CD4-positive, alpha-beta memory T cell (primary cell): Measurements from ENCODE around the gene KCNQ1. TPM values are rescaled to one million over a fixed set of nuclear protein-coding genes. Genes with fewer than 3 reads are reported as not detected.

ENCODE experiments used
- CTCF ChIA-PET: fragments of 350-600 bp; sonication (Branson Sonifier 250); formaldehyde crosslinking; loops from one replicate; lab custom pipeline; 2021; ENCODE audit warnings: inconsistent platforms; ENCODE audit not compliant: partially characterized antibody; lab: Charles Lee
- POLR2A ChIA-PET: fragments of 350-600 bp; sonication (Branson Sonifier 250); formaldehyde crosslinking; loops from one replicate; lab custom pipeline; 2021; ENCODE audit not compliant: partially characterized antibody; lab: Charles Lee
- DNase-seq, 5 donors: peaks; one replicate each; pipeline versions ENCODE4 v3.0.0 to v3.0.0-alpha.2; 2020 to 2022; ENCODE audit warnings: mixed read lengths in 1 of 5
- H3K27ac ChIP-seq: one replicate; pipeline ENCODE4 v1.7.0; 2013; ENCODE audit warnings: low read depth, low read length
- H3K27me3 ChIP-seq: 2 replicates; pipeline ENCODE4 v1.7.0; 2013; ENCODE audit warnings: mild to moderate bottlenecking, low read length, moderate library complexity; ENCODE audit not compliant: insufficient read depth
- H3K36me3 ChIP-seq: 2 replicates; pipeline ENCODE4 v1.7.0; 2013; ENCODE audit warnings: mild to moderate bottlenecking, low read length, moderate library complexity; ENCODE audit not compliant: insufficient read depth
- H3K4me1 ChIP-seq: 2 replicates; pipeline ENCODE4 v1.7.0; 2013; ENCODE audit warnings: mild to moderate bottlenecking, low read length, moderate library complexity; ENCODE audit not compliant: insufficient read depth
- H3K4me3 ChIP-seq, 2 donors: one replicate each; pipeline ENCODE4 v1.7.0; 2013; ENCODE audit warnings: low read length in 2 of 2, mild to moderate bottlenecking in 1 of 2
- H3K9me3 ChIP-seq, 2 donors: one replicate each; pipeline ENCODE4 v1.7.0; 2013; ENCODE audit warnings: low read length in 2 of 2, control low read depth in 1 of 2; ENCODE audit not compliant: control insufficient read depth in 1 of 2
- H3K27ac Mint-ChIP-seq, 7 donors: one replicate each; pipeline ENCODE4 v1.8.0; 2020 to 2021; ENCODE audit warnings: mixed read lengths in 7 of 7, mild to moderate bottlenecking in 6 of 7, inconsistent platforms in 3 of 7, moderate library complexity in 3 of 7
- H3K27me3 Mint-ChIP-seq, 2 donors: one replicate each; pipeline ENCODE4 v1.8.0; 2020 to 2021; ENCODE audit warnings: mixed read lengths in 2 of 2
- H3K36me3 Mint-ChIP-seq, 2 donors: one replicate each; pipeline ENCODE4 v1.8.0; 2020 to 2021; ENCODE audit warnings: mixed read lengths in 2 of 2, inconsistent platforms in 1 of 2, mild to moderate bottlenecking in 1 of 2
- H3K4me1 Mint-ChIP-seq, 4 donors: one replicate each; pipeline ENCODE4 v1.8.0; 2020 to 2021; ENCODE audit warnings: mixed read lengths in 4 of 4, mild to moderate bottlenecking in 1 of 4
- H3K4me3 Mint-ChIP-seq, 8 donors: one replicate each; pipeline ENCODE4 v1.8.0; 2020 to 2021; ENCODE audit warnings: mixed read lengths in 8 of 8, mild to moderate bottlenecking in 7 of 8, moderate library complexity in 6 of 8, inconsistent platforms in 3 of 8
- H3K9me3 Mint-ChIP-seq, 8 donors: one replicate each; pipeline ENCODE4 v1.8.0; 2020 to 2021; ENCODE audit warnings: mixed read lengths in 8 of 8, mild to moderate bottlenecking in 5 of 8, inconsistent platforms in 3 of 8, moderate library complexity in 1 of 8
- intact Hi-C: fragments of 100-400 bp; cut with micrococcal nuclease; formaldehyde crosslinking; loops from one replicate; pipeline ENCODE4 v1.15.1; 2023
- polyA plus RNA-seq, 2 donors: library from polyadenylated mRNA; unstranded; fragments of 300-500 nt; fragmentation: Illumina TruSeq; gene quantifications; one replicate each; pipeline ENCODE4 v1.2.3, GENCODE V29; 2021
- total RNA-seq, 2 experiments: library from RNA; stranded (reverse); gene quantifications; one replicate each; pipeline ENCODE4 v1.2.3, GENCODE V29; 2021

The KCNQ1 gene
- total and polyA plus RNA-seq, 4 experiments from 2014 or later = 5.4 to 21.7 (median 21.5) TPM

- Histone ChIP-seq H3K4me3 (no peak overlapping the region), H3K9me3 (no peaks in the 10 kb centered on the region), H3K4me1 (no peaks in the 10 kb centered on the region), H3K36me3 (no peaks in the 10 kb centered on the region), H3K27ac (no peak overlapping the region), H3K27me3 (no peaks in the 10 kb centered on the region)
- Mint-ChIP-seq H3K9me3 (no peaks in the 10 kb centered on the region), H3K27ac (no peak overlapping the region), H3K4me3 (no peak overlapping the region), H3K4me1 (peaks cover 5 to 15% (median 10%) of the 10 kb centered on the region in 4 donors), H3K27me3 (no peaks in the 10 kb centered on the region), H3K36me3 (peaks cover 0 to 4% of the 10 kb centered on the region in 2 donors)
- intact Hi-C loops = no loop called here
- CTCF ChIA-PET = interaction anchor here (1.1 kb wide), 1 partner anchor 17 kb away, joined by 5 read pairs; no protein-coding TSS in a partner anchor
- DNase-seq = no peak
- POLR2A ChIA-PET = no interaction called here
Measured at GRCh38 chr11:2549876-2550605, 105.2 kb downstream of the KCNQ1 start.

- intact Hi-C loops = no loop called here
- Mint-ChIP-seq H3K27me3 (no peaks in the 10 kb centered on the region), H3K4me1 (peaks cover 5 to 14% (median 10%) of the 10 kb centered on the region in 4 donors), H3K4me3 (no peak overlapping the region), H3K36me3 (peaks cover 0 to 4% of the 10 kb centered on the region in 2 donors), H3K9me3 (no peaks in the 10 kb centered on the region), H3K27ac (no peak overlapping the region)
- CTCF ChIA-PET = interaction anchor here (1.1 kb wide), 1 partner anchor 18 kb away, joined by 5 read pairs; no protein-coding TSS in a partner anchor
- DNase-seq = no peak
- POLR2A ChIA-PET = no interaction called here
- Histone ChIP-seq H3K4me1 (no peaks in the 10 kb centered on the region), H3K27me3 (no peaks in the 10 kb centered on the region), H3K36me3 (no peaks in the 10 kb centered on the region), H3K9me3 (no peaks in the 10 kb centered on the region), H3K27ac (no peak overlapping the region), H3K4me3 (no peak overlapping the region)
Measured at GRCh38 chr11:2550606-2550970, 105.8 kb downstream of the KCNQ1 start.

GRCh38 chr11:2551131-2551530, 106.3 kb downstream of the KCNQ1 start:
- H3K27ac ChIP-seq = no peak overlapping the region
- Mint-ChIP-seq H3K27me3 (no peaks in the 10 kb centered on the region), H3K9me3 (no peaks in the 10 kb centered on the region), H3K27ac (no peak overlapping the region), H3K36me3 (peaks cover 0 to 4% of the 10 kb centered on the region in 2 donors), H3K4me3 (no peak overlapping the region), H3K4me1 (peaks cover 5 to 14% (median 10%) of the 10 kb centered on the region in 4 donors)
- DNase-seq = no peak
- H3K9me3 ChIP-seq = no peaks in the 10 kb centered on the region
- H3K4me3 ChIP-seq = no peak overlapping the region
- H3K36me3 ChIP-seq = no peaks in the 10 kb centered on the region
- no peaks in the 10 kb centered on the region for H3K4me1 ChIP-seq
- no peaks in the 10 kb centered on the region for H3K27me3 ChIP-seq
- POLR2A ChIA-PET = no interaction called here
- CTCF ChIA-PET = no interaction called here
- intact Hi-C loops = no loop called here

GRCh38 chr11:2552210-2552609, 107.4 kb downstream of the KCNQ1 start:
- H3K4me3 Mint-ChIP-seq = no peak overlapping the region
- DNase-seq = no peak
- Histone ChIP-seq H3K9me3 (no peaks in the 10 kb centered on the region), H3K4me3 (no peak overlapping the region), H3K27me3 (no peaks in the 10 kb centered on the region), H3K27ac (no peak overlapping the region), H3K4me1 (no peaks in the 10 kb centered on the region), H3K36me3 (no peaks in the 10 kb centered on the region)
- H3K4me1 Mint-ChIP-seq = peaks cover 4 to 14% (median 10%) of the 10 kb centered on the region in 4 donors
- intact Hi-C loops = no loop called here
- peaks cover 0 to 4% of the 10 kb centered on the region in 2 donors for H3K36me3 Mint-ChIP-seq
- H3K9me3 Mint-ChIP-seq = no peaks in the 10 kb centered on the region
- CTCF ChIA-PET = no interaction called here
- no peak overlapping the region for H3K27ac Mint-ChIP-seq
- POLR2A ChIA-PET = no interaction called here
- H3K27me3 Mint-ChIP-seq = no peaks in the 10 kb centered on the region

GRCh38 chr11:2553198-2553597, 108.4 kb downstream of the KCNQ1 start:
- DNase-seq = no peak
- no peak overlapping the region for H3K4me3 Mint-ChIP-seq
- Histone ChIP-seq H3K4me1 (no peaks in the 10 kb centered on the region), H3K27ac (no peak overlapping the region), H3K27me3 (no peaks in the 10 kb centered on the region), H3K9me3 (no peaks in the 10 kb centered on the region), H3K36me3 (no peaks in the 10 kb centered on the region), H3K4me3 (no peak overlapping the region)
- H3K9me3 Mint-ChIP-seq = no peaks in the 10 kb centered on the region
- no peaks in the 10 kb centered on the region for H3K27me3 Mint-ChIP-seq
- peaks cover 4 to 14% (median 9%) of the 10 kb centered on the region in 4 donors for H3K4me1 Mint-ChIP-seq
- intact Hi-C loops = no loop called here
- peaks cover 0 to 4% of the 10 kb centered on the region in 2 donors for H3K36me3 Mint-ChIP-seq
- ChIA-PET POLR2A (no interaction called here), CTCF (no interaction called here)
- no peak overlapping the region for H3K27ac Mint-ChIP-seq

DNA sequence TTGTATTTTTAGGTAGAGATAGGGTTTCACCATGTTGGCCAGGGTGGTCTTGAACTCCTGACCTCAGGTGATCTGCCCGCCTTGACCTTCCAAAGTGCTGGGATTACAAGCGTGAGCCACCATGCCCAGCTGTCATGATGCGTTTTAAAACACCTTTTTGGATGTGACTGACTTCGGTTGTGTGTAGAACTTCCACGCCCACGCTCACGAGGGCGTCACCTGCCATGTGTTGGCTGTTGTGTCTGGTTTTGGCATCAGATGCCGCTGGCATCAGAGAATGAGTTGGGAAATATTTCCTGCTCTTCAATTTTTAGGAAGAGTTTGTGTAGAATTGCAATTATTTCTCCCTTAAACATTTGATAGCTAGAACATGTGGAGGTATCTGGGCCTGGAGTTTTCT, 109.1 kb downstream of the KCNQ1 start:
- Histone ChIP-seq H3K27ac (no peak overlapping the region), H3K36me3 (no peaks in the 10 kb centered on the region), H3K27me3 (no peaks in the 10 kb centered on the region), H3K4me3 (no peak overlapping the region), H3K4me1 (no peaks in the 10 kb centered on the region), H3K9me3 (no peaks in the 10 kb centered on the region)
- Mint-ChIP-seq H3K4me3 (no peak overlapping the region), H3K9me3 (no peaks in the 10 kb centered on the region), H3K27me3 (no peaks in the 10 kb centered on the region), H3K36me3 (peaks cover 0 to 4% of the 10 kb centered on the region in 2 donors), H3K27ac (no peak overlapping the region), H3K4me1 (peaks cover 4 to 16% (median 9%) of the 10 kb centered on the region in 4 donors)
- POLR2A ChIA-PET = no interaction called here
- CTCF ChIA-PET = no interaction called here
- intact Hi-C loops = no loop called here
- DNase-seq = no peak

DNA sequence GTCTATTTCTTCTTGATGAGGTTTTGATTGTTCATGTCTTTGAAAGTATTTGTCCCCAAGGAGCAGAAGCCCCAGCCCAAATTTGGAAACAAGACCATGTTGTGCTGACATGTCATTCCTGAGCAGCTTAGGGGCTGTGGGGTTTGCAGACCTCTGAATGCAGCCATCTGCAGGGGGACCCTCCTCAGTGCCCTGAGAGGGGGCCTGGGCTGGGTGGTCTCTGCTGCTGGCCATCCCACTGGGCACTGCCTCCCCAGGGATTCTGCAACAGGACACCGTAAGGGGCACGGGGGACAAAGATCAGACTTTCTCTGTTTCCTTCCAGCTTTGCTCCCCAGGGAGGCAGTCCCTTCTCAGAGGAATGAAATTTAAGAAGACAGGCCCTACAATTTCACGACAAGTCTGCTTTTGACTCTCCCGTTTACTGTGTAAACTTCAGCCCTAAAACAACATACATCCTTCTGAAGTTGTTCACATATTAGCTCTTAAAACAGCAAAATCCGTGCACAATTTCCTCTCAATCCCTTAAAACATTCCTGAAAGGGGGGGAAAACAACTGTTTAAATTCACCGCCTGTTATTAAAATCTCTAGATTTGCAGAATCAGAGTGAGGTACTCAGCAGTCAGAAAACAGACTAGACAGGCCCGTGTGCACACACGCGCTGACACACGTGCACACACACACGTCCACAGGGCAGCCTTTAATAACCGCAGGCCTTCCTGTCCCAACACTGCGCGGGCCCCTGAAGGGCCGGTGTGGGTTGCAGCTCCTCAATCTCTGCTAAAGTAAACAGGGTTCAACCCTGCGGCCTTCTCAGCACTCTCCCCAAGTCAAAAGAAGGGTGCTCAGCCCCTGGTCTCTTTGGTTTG, 109.8 kb downstream of the KCNQ1 start:
- POLR2A ChIA-PET = no interaction called here

More for the DNA sequence above, 109.8 kb downstream of the KCNQ1 start:
- Mint-ChIP-seq H3K4me3 (no peak overlapping the region), H3K36me3 (peaks cover 0 to 4% of the 10 kb centered on the region in 2 donors), H3K27me3 (no peaks in the 10 kb centered on the region), H3K4me1 (peaks cover 4 to 19% (median 9%) of the 10 kb centered on the region in 4 donors), H3K9me3 (no peaks in the 10 kb centered on the region), H3K27ac (no peak overlapping the region)
- Histone ChIP-seq H3K27me3 (no peaks in the 10 kb centered on the region), H3K27ac (no peak overlapping the region), H3K4me1 (no peaks in the 10 kb centered on the region), H3K9me3 (no peaks in the 10 kb centered on the region), H3K36me3 (no peaks in the 10 kb centered on the region), H3K4me3 (no peak overlapping the region)
- CTCF ChIA-PET = no interaction called here
- intact Hi-C loops = no loop called here
- no peak for DNase-seq
